Astrocyte of the spinal cord (primary cell): ENCODE measurements around the gene SGIP1.

Experiments used
- DNase-seq: peaks from one replicate; pipeline ENCODE4 v3.0.0; 2011; ENCODE audit warnings: low read depth, low spot score
- H3K4me3 ChIP-seq: 2 replicates; pipeline ENCODE4 v1.5.1; 2011; ENCODE audit warnings: low read depth, mild to moderate bottlenecking, low read length, moderate library complexity
- CTCF ChIP-seq: IDR thresholded peaks from 2 replicates; pipeline ENCODE4 v1.5.1; 2012; ENCODE audit warnings: low read depth, mild to moderate bottlenecking, low read length, inconsistent platforms
- in situ Hi-C: cut with HindIII; loops from 2 replicates; pipeline ENCODE4 v1.10.0; 2017; ENCODE audit warnings: low sequenced_read_pairs

Gene SGIP1

GRCh38 chr1:66750577-66750976 lies 216.6 kb downstream of the SGIP1 start:
- in situ Hi-C loops = no loop called here
- H3K4me3 ChIP-seq = no peak overlapping the region
- DNase-seq = no peak
- TF ChIP-seq CTCF = no peak

- no peak for DNase-seq
- TF ChIP-seq CTCF = no peak
- in situ Hi-C loops = no loop called here
- H3K4me3 ChIP-seq = no peak overlapping the region
Observed at GRCh38 chr1:66751160-66751559, 217.2 kb downstream of the SGIP1 start.

- H3K4me3 ChIP-seq = peak within 1 kb of the TSS; percentile 43
- peak; percentile 30 for TF ChIP-seq CTCF
- in situ Hi-C loops = no loop called here
- DNase-seq = peak; percentile 52
Observed at GRCh38 chr1:66752000-66752592, 218.1 kb downstream of the SGIP1 start, which contains the start of gene DYNLT5. Gene DYNLT5 (plus strand): TSS chr1:66752459. CDS start chr1:66754659, 2,200 bp downstream.

- TF ChIP-seq CTCF = no peak
- in situ Hi-C loops = no loop called here
- peak overlapping the region; percentile 43 for H3K4me3 ChIP-seq
- DNase-seq = no peak
Observed at GRCh38 chr1:66752671-66753371, 218.9 kb downstream of the SGIP1 start.

GRCh38 chr1:66757722-66758240 lies 223.8 kb downstream of the SGIP1 start:
- in situ Hi-C loops = no loop called here
- TF ChIP-seq CTCF = no peak
- H3K4me3 ChIP-seq = no peak overlapping the region
- no peak for DNase-seq

GRCh38 chr1:66758241-66758755 lies 224.3 kb downstream of the SGIP1 start:
- DNase-seq = no peak
- TF ChIP-seq CTCF = no peak
- no peak overlapping the region for H3K4me3 ChIP-seq
- in situ Hi-C loops = no loop called here
